Esophagus muscularis mucosa (tissue), 3 donors: ENCODE results near the gene LILRB5.
"Not testable (repeated sequence)": the region's sequence is repeated elsewhere in the genome, so short reads cannot be mapped to it uniquely, and the experiment has no call there.

ENCODE experiments used
- CTCF ChIP-seq, 3 experiments: fragments of 200-600 bp in 2 of 3; fragments of 450-650 bp in 1 of 3; sonication (generic) in 2 of 3; IDR thresholded peaks; one replicate each; pipeline ENCODE4 v1.5.1; 2017 to 2019; ENCODE audit warnings: antibody characterized with exemption in 3 of 3, mild to moderate bottlenecking in 2 of 3, moderate library complexity in 1 of 3
- POLR2A ChIP-seq: fragments of 450-650 bp; IDR thresholded peaks from one replicate; pipeline ENCODE4 v1.6.1; 2017; ENCODE audit warnings: antibody characterized with exemption, moderate library complexity, mild to moderate bottlenecking, low read depth
- POLR2AphosphoS5 ChIP-seq, 2 donors: sonication (generic); formaldehyde crosslinking; IDR thresholded peaks; one replicate each; pipeline ENCODE4 v1.6.1; 2017; ENCODE audit warnings: antibody characterized with exemption in 2 of 2

- not testable (repeated sequence) for TF ChIP-seq POLR2AphosphoS5 (IDR thresholded peaks at IDR 0.05); CTCF (IDR thresholded peaks at IDR 0.05); POLR2A
Observed at GRCh38 chr19:54271587-54271986, 14.5 kb upstream of the LILRB5 start.
